ES-I3 (cell line): ENCODE data around the gene CLEC11A.
"Not testable (repeated sequence)": the region's sequence is repeated elsewhere in the genome, so short reads cannot be mapped to it uniquely, and the experiment has no call there.

Experiments
- H3K36me3 ChIP-seq: 2 replicates; pipeline ENCODE4 v1.6.1; 2013; ENCODE audit warnings: mild to moderate bottlenecking, low read length, control low read depth, moderate library complexity; ENCODE audit not compliant: insufficient read depth
- H3K4me1 ChIP-seq: 2 replicates; pipeline ENCODE4 v1.6.1; 2013; ENCODE audit warnings: mild to moderate bottlenecking, control low read depth, low read length; ENCODE audit not compliant: insufficient read depth
- H3K9ac ChIP-seq: 2 replicates; pipeline ENCODE4 v1.6.1; 2013; ENCODE audit warnings: low read depth, mild to moderate bottlenecking, low read length, moderate library complexity
- H3K9me3 ChIP-seq: 2 replicates; pipeline ENCODE4 v1.6.1; 2013; ENCODE audit warnings: mild to moderate bottlenecking, low read length, moderate library complexity; ENCODE audit not compliant: control insufficient read depth, insufficient read depth

CLEC11A gene

DNA sequence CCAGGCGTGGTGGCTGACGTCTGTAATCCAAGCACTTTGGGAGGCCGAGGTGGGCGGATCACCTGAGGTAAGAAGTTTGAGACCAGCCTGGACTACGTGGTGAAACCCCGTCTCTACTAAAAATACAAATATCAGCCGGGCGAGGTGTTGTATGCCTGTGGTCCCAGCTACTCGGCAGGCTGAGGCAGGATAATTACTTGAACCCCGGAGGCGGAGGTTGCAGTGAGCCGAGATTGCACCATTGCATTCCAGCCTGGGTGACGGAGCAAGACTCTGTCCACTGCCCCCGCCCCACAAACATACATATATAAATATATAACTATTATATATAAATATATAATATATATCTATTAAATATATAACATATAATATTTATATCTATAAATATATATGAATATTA is 24.0 kb downstream of the CLEC11A start:
- H3K9ac ChIP-seq, H3K4me1 ChIP-seq, H3K36me3 ChIP-seq, H3K9me3 ChIP-seq: not testable (repeated sequence)

GRCh38 chr19:50749490-50749889 is 26.3 kb downstream of the CLEC11A start:
- H3K9ac ChIP-seq, result no peak overlapping the region

GRCh38 chr19:50750010-50750409 is 26.8 kb downstream of the CLEC11A start:
- Histone ChIP-seq H3K9ac (no peak overlapping the region), H3K9me3 (no peaks in the 10 kb centered on the region), H3K4me1 (no peaks in the 10 kb centered on the region), H3K36me3 (no peaks in the 10 kb centered on the region)

More at GRCh38 chr19:50749490-50749889, 26.3 kb downstream of the CLEC11A start:
- H3K4me1 ChIP-seq, result no peaks in the 10 kb centered on the region
- no peaks in the 10 kb centered on the region for H3K9me3 ChIP-seq
- no peaks in the 10 kb centered on the region for H3K36me3 ChIP-seq

GRCh38 chr19:50753879-50754278 is 30.7 kb downstream of the CLEC11A start:
- H3K4me1 ChIP-seq, result no peaks in the 10 kb centered on the region
- H3K36me3 ChIP-seq, result no peaks in the 10 kb centered on the region
- H3K9ac ChIP-seq, result no peak overlapping the region
- H3K9me3 ChIP-seq, result no peaks in the 10 kb centered on the region

DNA sequence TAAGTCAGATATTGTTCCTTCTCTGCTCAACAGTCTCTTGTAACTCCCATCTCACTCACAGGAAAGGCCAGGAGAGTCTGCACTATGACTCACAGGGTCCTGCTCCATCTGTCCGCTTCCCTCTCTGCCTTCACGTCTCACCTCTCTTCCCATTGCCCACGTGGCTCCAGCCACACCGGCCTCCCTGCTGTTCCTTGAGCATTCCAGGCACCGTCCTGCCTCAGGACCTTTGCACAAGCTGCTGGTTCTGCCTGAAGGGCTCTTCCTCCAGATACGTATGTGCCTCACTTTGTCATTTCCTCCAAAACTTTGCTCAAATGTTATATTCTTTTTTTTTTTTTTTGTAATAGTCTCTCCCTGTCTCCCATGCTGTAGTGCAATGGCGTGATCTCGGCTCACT is 33.1 kb downstream of the CLEC11A start:
- H3K4me1 ChIP-seq, H3K36me3 ChIP-seq, H3K9ac ChIP-seq, H3K9me3 ChIP-seq: not testable (repeated sequence)

GRCh38 chr19:50757624-50758023 is 34.5 kb downstream of the CLEC11A start:
- H3K4me1 ChIP-seq, H3K9ac ChIP-seq, H3K36me3 ChIP-seq, H3K9me3 ChIP-seq: not testable (repeated sequence)

DNA sequence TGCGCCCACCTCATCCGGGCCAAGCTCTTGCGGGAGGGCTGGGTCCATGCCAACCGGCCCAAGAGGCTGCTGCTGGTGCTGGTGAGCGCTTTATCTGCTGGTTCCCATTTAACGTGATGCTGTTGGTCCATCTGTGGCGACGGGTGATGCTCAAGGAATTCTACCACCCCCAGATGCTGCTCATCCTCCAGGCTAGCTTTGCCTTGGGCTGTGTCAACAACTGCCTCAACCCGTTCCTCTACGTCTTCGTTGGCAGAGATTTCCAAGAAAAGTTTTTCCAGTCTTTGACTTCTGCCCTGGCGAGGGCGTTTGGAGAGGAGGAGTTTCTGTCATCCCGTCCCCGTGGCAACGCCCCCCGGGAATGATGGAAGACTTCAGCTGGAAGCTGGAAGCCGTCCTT is 35.9 kb downstream of the CLEC11A start:
- not testable (repeated sequence) for H3K4me1 ChIP-seq, H3K9me3 ChIP-seq, H3K9ac ChIP-seq, H3K36me3 ChIP-seq

GRCh38 chr19:50759886-50760285 is 36.7 kb downstream of the CLEC11A start:
- H3K4me1 ChIP-seq, result no peaks in the 10 kb centered on the region
- no peaks in the 10 kb centered on the region for H3K36me3 ChIP-seq
- H3K9ac ChIP-seq, result no peak overlapping the region
- no peaks in the 10 kb centered on the region; the same call in 1 of the 2 replicates for H3K9me3 ChIP-seq

GRCh38 chr19:50761501-50761900 is 38.3 kb downstream of the CLEC11A start:
- H3K4me1 ChIP-seq, H3K36me3 ChIP-seq, H3K9me3 ChIP-seq, H3K9ac ChIP-seq: not testable (repeated sequence)

DNA sequence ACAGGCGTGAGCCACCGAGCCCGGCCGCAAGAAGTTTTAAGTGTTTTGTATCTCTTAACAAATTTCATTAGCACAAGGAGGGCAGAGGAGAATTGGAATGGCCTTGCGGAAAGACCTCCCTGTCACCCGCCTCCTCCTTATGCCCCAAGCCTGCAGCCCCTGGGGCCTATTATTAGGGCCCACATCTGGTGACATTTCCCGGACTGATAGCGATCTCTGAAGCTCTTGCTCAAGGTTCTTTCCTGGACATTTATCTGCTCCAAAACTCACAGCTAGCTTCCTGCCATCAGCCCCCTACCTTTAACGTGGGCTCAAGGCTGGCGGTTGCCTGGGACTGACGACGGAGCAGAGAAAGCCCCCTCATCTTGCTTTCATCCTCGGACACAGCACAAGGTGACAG is 40.4 kb downstream of the CLEC11A start:
- not testable (repeated sequence) for H3K9ac ChIP-seq, H3K4me1 ChIP-seq, H3K9me3 ChIP-seq, H3K36me3 ChIP-seq

- H3K4me1 ChIP-seq, result no peaks in the 10 kb centered on the region; the same call in 1 of the 2 replicates
- H3K36me3 ChIP-seq, result no peaks in the 10 kb centered on the region
- no peaks in the 10 kb centered on the region; the same call in 1 of the 2 replicates for H3K9me3 ChIP-seq
- no peak overlapping the region for H3K9ac ChIP-seq
These were observed 41.2 kb downstream of the CLEC11A start for GRCh38 chr19:50764409-50764808.

DNA sequence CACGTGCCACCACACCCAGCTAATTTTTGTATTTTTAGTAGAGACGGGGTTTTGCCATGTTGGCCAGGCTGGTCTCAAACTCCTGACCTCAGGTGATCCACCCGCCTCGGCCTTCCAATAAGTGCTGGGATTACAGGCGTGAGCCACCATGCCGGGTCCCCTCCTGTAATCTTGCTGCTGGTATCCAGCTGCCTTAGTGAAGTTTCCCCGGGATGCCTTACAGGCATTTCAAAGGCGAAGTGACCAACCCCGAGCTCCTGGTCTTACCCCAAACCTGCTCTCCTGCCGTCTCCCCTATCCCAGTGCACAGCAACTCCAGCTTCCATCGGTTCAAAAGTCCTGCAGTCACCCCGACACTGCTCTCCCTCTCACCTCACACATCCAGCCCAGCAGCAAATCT is 43.6 kb downstream of the CLEC11A start:
- not testable (repeated sequence) for H3K36me3 ChIP-seq, H3K9ac ChIP-seq

DNA sequence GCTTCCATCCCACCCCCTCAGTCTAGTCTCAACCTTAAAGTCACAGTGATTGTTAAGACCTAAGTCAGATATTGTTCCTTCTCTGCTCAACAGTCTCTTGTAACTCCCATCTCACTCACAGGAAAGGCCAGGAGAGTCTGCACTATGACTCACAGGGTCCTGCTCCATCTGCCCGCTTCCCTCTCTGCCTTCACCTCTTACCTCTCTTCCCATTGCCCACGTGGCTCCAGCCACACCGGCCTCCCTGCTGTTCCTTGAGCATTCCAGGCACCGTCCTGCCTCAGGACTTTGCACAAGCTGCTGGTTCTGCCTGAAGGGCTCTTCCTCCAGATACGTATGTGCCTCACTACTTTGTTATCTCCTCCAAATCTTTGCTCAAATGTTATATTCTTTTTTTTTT is 44.1 kb downstream of the CLEC11A start:
- H3K9me3 ChIP-seq, H3K9ac ChIP-seq, H3K4me1 ChIP-seq, H3K36me3 ChIP-seq: not testable (repeated sequence)

More for the DNA sequence above, 43.6 kb downstream of the CLEC11A start:
- H3K4me1 ChIP-seq, H3K9me3 ChIP-seq: not testable (repeated sequence)

DNA sequence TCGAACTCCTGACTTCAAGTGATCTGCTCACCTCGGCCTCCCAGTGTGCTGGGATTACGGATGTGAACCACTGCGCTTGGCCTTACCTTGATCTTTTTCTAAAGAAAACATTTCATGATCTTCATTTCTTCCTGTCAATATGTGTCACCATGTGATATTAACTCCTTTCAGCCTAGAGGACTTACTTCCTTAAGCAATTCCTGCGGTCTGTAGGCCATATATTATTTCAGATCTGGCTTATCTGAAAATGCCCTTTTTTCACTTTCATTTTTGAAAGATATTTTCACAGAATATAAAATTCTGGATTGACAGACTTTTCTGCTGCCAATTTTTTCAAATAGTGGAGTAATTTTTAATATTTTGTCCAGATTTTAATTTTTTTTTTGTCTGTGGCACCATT is 45.1 kb downstream of the CLEC11A start:
- Histone ChIP-seq H3K36me3 (no peaks in the 10 kb centered on the region), H3K4me1 (no peaks in the 10 kb centered on the region; the same call in 1 of the 2 replicates), H3K9ac (no peak overlapping the region), H3K9me3 (no peaks in the 10 kb centered on the region; the same call in 1 of the 2 replicates)

DNA sequence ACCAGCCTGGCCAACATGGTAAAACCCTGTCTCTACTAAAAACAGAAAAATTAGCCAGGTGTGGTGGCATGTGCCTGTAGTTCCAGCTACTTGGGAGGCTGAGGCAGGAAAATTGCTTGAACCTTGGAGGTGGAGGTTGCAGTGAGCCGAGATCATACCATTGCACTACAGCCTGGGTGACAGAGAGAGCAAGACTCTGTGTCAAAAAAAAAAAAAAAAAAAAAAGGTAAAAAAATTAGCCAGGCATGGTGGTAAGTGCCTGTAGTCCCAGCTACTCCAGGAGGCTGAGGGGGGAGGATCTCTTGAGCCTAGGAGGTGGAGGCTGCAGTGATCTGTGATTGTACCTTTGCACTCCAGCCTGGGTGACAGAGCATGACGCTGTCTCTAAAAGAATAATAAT is 47.0 kb downstream of the CLEC11A start, which contains the start of gene GPR32:
TSS of gene GPR32 (plus strand) at position 301 of the 400 bp plus-strand sequence. CDS start 137 bp downstream, outside the sequence.
- not testable (repeated sequence) for H3K9me3 ChIP-seq, H3K9ac ChIP-seq, H3K4me1 ChIP-seq, H3K36me3 ChIP-seq

- Histone ChIP-seq H3K9ac (no peak overlapping the region), H3K4me1 (no peaks in the 10 kb centered on the region; the same call in 1 of the 2 replicates), H3K36me3 (no peaks in the 10 kb centered on the region), H3K9me3 (no peaks in the 10 kb centered on the region; the same call in 1 of the 2 replicates)
These were observed 47.7 kb downstream of the CLEC11A start for GRCh38 chr19:50770888-50771287.
